22Rv1 (cell line): ENCODE measurements around the gene INPP5D.
"Not testable (repeated sequence)": the region's sequence is repeated elsewhere in the genome, so short reads cannot be mapped to it uniquely, and the experiment has no call there.

ENCODE experiments used
- H3K27ac ChIP-seq: fragments of 450-650 bp; 2 replicates; pipeline ENCODE4 v1.5.1; 2017
- CTCF ChIP-seq: fragments of 450-650 bp; IDR thresholded peaks from 2 replicates; pipeline ENCODE4 v1.5.1; 2017; ENCODE audit warnings: mild to moderate bottlenecking
- ZFX ChIP-seq: fragments of 450-650 bp; IDR thresholded peaks from 2 replicates; pipeline ENCODE4 v1.6.1; 2017; ENCODE audit warnings: antibody characterized with exemption, borderline replicate concordance

Gene INPP5D

GRCh38 chr2:233119806-233120205 is 59.7 kb downstream of the INPP5D start:
- H3K27ac ChIP-seq = no peak overlapping the region
- no peak for TF ChIP-seq ZFX
- no peak for TF ChIP-seq CTCF

GRCh38 chr2:233120459-233120858 is 60.3 kb downstream of the INPP5D start:
- no peak for TF ChIP-seq ZFX
- TF ChIP-seq CTCF = no peak

GRCh38 chr2:233121856-233122255 is 61.7 kb downstream of the INPP5D start:
- no peak overlapping the region for H3K27ac ChIP-seq
- no peak for TF ChIP-seq ZFX
- no peak for TF ChIP-seq CTCF

More at GRCh38 chr2:233120459-233120858, 60.3 kb downstream of the INPP5D start:
- no peak overlapping the region for H3K27ac ChIP-seq

GRCh38 chr2:233122541-233122940 is 62.4 kb downstream of the INPP5D start:
- TF ChIP-seq CTCF (no peak), ZFX (no peak)
- H3K27ac ChIP-seq = no peak overlapping the region

- H3K27ac ChIP-seq = not testable (repeated sequence)
Measured at GRCh38 chr2:233123576-233123975, 63.4 kb downstream of the INPP5D start.

- no peak for TF ChIP-seq ZFX
- TF ChIP-seq CTCF = no peak
- H3K27ac ChIP-seq = no peak overlapping the region
Measured at GRCh38 chr2:233124421-233125080, 64.4 kb downstream of the INPP5D start.

GRCh38 chr2:233125455-233126065 is 65.4 kb downstream of the INPP5D start:
- no peak for TF ChIP-seq ZFX
- TF ChIP-seq CTCF = no peak
- no peak overlapping the region for H3K27ac ChIP-seq
